HG02885 (cell line): ENCODE measurements around the gene TPCN2.
"Not testable (repeated sequence)": the region's sequence is repeated elsewhere in the genome, so short reads cannot be mapped to it uniquely, and the experiment has no call there.

Experiments
- ATAC-seq: cut with Tn5 transposase; IDR thresholded peaks from one replicate; pipeline ENCODE4 v1.9.1; 2021; ENCODE audit warnings: mild to moderate bottlenecking; ENCODE audit not compliant: unreplicated experiment, poor library complexity

Gene TPCN2

DNA sequence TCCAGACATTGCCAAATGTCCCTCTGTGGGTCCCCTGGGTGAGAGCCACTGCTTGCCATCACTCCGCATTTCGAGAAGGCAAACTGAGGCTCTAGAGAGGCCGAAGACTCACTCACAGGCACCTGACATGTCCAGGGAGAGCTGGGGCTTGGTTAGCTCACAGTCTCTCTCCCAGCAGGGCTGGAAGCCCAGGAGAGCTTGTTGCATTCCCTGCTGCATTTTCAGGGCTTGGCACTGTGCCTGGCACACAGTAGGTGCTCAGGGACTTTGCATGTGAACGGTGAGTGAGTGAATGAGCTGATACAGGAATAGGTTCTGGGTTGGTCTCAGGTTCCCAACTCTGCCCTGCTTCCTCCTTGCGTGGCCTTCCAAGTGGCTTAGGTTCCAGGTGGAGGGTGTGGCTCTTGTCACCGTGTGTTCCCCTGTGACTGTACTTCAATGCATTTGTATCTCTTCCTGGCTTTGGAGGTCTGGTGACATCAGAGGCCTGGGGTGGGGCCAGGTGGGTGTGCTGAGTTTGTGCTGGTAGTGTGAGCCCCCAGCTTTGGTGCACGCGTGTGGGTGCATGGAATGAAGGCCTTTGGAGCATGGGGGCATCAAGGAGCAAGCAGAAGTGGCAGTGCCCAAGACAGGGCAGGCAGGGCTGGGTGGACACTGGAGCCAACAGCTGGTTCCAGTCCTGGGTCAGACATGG, 88.6 kb downstream of the TPCN2 start:
- ATAC-seq = no peak

DNA sequence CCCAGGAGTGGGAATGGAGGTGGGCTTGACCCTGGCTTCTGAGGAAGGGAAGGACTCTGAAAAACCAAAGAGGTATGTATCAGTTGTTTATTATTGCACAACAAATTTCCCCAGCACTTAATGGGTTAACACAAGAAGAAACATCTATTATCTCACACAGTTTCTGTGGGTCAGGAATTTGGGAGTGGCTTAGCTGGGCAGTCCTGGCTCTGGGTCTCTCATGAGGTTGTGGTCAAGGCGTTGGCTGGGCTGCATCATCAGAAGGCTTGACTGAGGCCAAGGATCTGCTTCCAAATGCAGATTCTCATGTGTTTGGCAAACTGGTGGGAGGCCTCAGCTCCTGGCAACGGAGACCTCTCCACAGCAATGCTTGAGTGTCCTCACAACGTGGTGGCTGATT, 89.5 kb downstream of the TPCN2 start:
- ATAC-seq = no peak

DNA sequence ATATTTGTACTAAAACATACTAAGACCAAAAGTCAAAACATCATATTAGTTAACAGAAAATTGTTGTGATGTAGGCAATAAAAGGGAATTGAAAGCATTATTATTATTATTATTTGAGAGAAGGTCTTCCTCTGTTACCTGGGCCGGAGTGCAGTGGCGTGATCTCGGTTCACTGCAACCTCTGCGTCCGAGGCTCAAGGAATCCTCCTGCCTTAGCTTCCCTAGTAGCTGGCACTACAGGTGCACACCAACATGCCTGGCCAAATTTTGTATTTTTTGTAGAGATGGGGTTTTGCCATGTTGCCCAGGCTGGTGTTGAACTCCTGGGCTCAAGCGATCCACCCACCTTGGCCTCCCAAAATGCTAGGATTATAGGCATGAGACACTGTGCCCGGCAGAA, 91.4 kb downstream of the TPCN2 start:
- not testable (repeated sequence) for ATAC-seq

DNA sequence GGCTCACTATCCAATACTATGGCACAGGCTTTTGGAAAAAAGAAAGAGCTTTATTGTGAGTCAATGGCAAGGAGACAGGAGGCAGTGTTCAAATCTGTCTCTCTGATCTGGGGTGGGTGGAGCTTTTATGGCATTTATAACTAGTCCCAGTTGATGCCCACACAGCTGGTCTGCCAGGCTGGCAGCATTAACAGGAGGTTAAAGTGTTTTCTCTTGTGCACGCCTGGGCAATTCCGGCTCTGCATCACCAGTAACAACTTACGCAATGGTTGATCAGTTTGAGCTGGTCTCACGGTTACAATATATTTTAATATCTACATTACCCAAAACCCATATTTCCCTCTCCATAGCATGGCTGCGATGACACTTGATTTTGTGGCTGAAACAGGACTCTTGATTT, 91.9 kb downstream of the TPCN2 start:
- no peak for ATAC-seq

DNA sequence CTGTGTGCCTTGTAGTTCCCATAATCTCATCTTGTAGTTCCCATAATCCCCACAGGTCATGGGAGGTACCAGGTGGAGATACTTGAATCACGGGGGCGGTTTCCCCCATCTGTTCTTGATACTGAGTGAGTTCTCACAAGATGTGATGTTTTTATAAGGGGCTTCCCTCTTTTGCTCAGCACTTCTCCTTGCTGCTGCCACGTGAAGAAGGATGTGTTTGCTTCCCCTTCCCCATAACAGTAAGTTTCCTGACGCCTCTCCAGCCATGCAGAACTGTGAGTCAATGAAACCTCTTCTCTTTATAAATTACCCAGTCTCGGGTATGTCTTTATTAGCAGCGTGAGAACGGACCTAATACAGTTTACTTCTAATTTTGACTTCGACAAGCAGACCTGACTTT, 93.0 kb downstream of the TPCN2 start:
- ATAC-seq = no peak

DNA sequence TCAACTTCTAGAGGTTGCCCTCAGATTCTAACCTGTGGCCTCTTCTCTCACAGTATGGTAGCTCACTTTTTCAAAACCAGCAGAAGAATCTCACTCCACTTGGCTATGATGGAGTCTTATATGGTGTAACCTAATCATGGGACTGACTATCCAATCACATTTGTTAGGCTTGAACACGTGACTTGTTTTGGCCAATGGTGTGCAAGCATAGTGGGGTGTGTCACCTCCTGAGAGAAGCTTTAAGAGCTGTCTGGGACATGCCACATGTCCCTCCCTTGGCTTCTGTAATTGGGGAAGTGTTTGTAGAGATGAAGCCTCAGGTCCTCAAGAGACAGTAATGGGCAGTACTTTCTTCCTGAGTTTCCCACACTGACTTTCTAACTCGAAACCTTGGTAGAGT, 94.2 kb downstream of the TPCN2 start:
- ATAC-seq = no peak

DNA sequence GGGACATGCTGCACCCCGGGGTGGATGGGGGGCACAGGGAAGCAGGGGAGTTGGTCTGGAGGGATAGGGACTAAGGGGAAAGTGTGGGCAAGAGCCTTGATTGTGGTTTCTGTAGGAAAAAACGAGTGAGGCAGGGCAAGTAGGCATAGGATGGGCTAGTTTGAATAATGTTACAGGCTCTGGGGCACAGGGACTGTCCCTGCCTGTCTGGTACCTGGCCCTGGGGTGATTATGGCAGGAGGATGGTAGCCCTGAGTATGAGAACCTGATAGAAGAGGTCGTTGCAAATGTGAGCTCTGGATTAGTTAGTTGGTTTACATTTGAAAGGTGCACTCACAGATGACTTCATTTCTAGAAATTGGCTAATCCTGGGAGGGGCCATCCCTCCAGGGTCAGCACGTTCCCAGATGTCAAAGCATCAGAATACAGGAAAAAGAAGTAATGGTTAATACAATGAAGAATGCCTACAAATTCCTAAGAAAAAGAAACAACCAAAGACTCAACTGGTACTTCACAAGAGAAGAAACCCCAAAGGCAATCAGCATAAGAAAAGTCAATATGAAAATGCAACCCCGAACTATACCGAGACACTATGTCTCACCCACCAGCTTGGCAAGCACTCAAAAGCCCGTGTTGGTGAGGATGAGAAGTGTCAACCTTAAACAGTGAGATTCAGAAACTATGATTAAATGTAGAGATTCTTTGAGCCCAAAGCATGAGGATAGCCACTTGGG, 95.8 kb downstream of the TPCN2 start:
- no peak for ATAC-seq

DNA sequence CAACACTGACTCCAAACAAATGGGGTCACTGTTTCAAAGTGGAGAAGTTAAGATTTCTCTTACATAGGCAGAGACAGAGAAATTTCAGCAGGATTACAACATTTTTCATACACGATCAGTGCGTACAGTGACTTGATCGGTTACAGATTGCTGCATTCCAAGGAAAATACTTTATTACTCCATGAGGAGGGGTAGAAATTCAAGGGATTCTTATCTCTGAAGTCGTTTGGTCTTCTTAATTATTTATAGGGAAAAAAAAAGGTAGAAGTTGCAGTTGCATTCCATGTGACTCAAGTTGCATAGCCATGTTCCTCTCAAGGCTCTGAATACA, 96.3 kb downstream of the TPCN2 start:
- ATAC-seq = no peak

DNA sequence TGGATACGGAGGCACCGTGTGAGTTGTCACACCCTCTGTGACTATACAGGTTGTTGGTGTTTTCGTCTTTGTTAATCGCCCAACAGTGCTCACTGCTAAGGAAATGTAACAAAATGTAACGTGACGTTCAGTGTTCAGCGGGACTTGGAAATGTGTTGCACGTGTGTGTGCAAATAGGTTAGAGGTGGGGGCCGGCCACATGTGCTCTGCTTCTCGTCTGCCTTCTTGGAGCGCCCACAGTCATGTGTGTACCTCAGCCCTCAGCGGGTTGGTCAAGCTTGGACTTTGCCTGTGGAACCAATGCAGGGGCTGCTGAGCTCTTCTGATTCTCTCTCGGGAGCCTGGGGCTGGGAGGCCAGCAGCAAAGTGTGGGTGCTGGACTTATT, 99.6 kb downstream of the TPCN2 start:
- no peak for ATAC-seq

DNA sequence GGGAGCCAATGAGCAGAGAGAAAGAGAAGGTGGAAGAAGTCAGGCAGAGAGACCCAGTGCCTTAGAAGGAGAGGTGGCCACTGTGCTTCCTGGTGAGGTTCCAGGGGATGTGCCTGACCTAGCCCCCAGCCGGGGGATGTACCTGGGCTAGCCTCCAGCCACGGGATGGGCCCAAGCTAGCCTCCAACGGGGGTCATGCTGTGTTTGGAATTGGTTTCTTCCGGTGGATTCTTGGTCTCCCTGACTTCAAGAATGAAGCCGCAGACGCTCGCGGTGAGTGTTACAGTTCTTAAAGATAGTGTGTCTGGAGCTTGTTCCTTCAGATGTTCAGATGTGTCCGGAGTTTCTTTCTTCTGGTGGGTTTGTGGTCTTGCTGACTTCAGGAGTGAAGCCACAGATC, 100.1 kb downstream of the TPCN2 start:
- no peak for ATAC-seq

DNA sequence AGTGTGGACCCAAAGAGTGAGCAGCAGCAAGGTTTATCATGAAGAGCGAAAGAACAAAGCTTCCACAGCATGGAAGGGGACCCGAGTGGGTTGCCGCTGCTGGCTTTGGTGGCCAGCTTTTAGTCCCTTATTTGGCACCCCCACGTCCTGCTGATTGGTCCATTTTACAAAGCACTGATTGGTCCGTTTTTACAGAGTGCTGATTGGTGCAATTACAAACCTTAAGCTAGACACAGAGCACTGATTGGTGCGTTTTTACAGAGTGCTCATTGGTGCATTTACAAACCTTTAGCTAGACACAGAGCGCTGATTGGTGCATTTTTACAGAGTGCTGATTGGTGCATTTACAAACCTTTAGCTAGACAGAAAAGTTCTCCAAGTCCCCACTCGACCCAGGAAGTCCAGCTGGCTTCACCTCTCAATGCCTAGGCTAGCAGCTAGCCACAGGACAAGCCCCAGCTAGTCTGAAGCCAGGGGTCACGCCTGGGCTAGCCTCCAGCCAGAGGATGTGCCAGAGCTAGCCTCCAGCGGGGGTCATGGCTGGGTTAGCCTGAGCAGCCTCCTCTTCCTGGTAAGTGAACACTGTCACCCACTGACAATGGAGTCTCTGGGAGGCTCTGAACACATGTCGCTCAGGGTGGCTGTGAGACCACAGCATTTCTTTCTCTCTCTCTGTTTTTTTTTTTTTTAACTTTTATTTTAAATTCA, 100.8 kb downstream of the TPCN2 start:
- ATAC-seq = not testable (repeated sequence)

DNA sequence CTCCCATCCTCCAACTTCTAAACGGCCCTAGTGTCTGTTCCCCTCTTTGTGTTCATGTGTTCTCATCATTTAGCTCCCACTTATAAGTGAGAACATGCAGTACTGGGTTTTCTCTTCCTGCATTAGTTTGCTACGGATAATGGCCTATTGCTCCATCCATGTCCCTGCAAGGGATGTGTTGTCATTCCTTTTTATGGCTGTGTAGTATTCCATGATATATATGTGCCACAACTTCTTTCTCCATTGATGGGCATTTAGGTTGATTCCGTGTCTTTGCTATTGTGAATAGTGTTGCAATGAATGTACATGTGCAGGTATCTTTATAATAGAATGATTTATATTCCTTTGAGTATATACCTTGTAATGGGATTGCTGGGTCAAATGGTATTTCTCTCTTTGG, 101.4 kb downstream of the TPCN2 start:
- no peak for ATAC-seq

DNA sequence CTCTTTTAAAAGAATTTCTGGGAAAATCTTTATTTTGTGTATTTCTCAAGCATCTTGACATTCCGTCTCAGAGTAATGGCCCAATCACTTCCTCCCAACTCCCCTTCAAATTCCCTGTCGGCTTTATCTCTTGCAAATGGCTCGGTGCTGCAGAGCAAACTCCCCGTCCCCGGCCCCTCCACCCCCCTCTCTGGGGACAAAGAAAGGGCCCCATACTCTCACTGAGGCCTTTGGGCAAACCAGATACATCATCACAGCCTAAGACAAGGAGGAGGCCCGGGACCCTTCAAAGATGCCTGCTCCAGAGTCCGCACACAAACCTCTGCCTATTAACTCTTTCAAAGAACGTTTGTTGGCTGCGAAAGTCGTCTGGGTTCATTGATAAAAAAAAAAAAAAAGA, 103.1 kb downstream of the TPCN2 start:
- no peak for ATAC-seq

DNA sequence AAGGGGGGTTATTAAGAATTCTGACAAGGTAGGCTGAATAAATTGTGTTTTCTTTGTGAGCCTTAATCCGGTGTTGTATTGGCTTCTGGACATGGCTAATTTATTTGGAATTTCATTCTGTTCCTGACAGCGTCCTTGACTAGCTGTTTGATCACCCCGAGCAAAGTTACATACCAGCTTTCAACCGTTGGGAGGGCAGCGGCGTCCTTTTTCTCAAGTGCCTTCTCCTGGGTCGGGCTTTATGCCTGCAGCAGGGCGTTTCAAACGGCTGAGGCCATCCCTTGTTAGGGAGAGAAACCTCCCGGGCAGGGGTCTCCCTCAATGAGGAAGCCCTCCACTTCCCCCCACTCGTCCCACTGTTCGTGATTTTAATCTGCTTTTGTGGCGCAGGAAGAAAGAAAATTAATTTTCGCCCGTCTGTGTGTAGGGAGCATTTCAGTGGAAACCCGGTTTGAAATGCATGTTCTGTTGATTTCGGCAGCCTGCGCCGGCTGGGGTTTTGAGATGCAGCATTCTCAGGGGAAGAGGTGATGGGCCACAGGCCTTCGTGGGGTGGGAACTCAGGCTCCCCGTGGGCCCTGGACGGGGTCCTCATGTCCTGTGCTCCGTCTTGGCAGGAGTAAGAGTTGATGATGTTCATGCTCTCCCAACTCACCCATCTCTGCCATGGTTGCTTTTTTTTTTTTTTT, 104.1 kb downstream of the TPCN2 start:
- ATAC-seq = no peak

DNA sequence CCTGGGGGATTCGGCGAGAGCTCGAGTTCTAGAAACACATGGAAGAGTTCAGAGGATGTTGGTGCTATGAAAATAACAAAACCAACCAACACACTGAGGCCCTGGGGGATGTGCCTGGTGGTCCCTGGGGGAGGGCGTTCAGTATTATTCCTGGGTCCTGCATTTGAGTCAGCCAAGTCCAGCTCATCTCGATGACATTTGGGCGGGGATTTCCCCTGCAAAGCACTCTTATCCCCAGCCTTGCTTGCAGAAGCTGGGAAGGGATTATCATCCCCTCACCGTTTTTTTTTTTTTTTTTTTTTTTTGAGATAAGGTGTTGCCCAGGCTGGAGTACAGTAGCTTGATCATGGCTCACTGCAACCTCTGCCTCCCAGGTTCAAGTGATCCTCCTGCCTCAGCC, 104.9 kb downstream of the TPCN2 start:
- ATAC-seq = no peak

DNA sequence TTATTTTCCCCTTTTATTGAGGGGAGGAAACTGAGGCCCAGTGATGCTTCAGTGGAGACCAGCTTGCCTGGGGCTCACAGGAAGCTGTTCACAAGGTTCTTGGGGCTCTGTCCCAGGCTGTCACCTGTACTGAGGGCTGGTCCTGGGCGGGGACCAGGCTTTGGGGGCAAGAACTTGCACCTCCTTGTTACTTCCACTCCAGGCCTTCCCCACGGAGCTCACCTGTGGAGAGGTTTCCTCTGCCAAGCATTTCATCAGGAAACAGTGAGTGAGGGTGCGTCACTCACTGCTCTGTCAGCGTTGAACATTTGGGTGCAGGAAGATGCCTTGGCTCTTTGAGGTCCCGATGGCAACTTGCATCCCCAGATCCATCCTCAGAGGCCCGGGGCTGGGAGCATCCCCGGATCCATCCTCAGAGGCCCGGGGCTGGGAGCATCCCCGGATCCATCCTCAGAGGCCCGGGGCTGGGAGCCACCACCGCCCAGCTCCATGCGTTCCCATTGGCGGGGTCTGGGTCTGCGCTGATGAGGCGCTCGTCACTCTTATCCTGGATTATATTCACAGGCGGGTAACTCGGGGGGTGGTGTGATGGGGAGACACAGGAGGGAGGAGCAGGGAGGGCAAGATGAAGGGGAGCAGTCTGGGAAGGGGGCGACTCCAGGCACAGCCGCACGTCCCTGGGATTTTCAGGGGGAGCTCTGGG, 105.6 kb downstream of the TPCN2 start:
- no peak for ATAC-seq

DNA sequence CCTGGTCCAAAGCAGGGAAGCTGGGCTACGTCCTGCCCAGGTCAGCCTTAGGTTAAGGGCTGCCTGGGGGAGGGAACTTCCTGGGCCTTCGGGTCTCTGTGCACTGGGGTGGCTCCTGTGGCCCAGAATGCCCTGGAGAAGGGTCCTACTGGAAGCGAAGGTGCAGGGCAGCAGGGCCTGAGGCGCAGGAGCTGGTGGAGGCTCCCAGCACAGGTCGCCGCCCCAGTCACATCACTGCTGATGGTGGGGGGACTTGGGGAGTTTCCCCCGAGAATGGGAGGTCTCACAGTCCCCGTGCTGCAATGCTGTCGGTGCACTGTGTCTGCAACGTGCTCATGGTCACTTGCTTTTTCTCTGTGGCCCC, 106.2 kb downstream of the TPCN2 start:
- no peak for ATAC-seq

DNA sequence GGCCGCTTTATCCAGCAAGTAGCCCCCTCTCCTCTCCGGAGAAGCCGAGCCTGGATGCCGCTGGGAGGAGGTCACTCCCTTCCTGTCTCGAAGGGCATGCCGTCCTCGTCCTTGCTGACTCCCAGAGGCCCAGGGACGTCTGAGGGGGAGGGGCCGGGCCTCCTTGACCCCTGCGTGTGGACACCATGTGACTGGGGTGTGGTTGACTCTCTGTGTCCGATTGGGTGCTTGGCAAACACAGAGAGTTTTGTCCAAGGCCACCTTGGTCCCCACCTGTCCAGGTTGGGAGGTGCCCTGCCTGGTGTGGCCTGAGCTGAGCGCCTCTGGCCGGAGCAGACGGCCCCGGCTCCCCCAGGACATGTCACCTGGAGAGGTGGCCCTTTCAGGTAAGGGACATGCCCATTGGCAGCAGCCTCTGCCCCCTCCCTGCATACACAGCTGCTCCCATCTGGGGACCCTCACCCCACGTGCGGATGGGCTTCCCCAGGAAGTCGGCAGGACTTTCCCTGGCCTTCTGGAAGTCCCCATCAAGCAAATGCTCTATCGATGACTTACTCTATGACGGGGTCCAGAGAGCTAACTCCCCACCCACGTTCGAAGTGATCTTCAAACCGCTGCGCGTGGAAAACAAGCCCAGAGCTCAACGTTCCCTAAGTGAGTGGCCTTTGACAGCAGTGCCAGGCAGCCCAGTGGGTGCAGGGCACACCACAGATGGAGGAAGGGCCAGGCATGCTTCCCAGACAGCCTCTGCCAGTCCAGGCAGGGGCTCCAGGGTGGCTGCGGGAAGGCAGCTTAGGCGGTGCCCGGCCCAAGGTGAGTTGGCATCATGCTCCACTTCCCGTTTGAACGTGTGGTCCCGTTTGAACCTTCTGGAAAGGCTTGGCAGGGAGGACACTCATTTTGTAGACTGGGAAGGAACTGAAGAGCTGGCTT, 106.8 kb downstream of the TPCN2 start, which contains the start of gene SMIM38:
Gene SMIM38 (plus strand): TSS at position 634 of the 933 bp plus-strand sequence. CDS start 1,912 bp downstream, outside the sequence.
- no peak for ATAC-seq

DNA sequence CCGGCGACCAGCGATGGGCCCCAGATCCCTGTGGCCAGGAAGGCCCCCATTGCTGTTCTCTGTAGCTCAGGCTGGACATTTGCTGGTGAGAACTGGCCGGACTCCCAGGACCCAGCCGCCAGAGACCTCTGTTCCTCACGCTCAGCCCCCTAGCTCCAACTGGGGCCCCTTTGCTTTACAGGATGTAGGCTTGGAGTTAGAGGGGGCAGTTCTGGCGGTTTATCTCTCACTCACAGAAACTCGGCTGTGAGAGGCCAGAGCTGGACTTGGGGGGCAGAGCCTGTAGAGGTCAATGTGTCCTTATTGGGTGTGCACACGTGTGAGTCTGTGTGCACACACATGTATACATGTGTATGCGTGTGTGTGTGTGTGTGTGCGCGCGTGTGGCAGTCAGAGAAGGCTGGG, 107.5 kb downstream of the TPCN2 start:
- ATAC-seq = no peak
